GM21723 (cell line): ENCODE measurements around the gene ELP4.
"Not testable (repeated sequence)": the region's sequence is repeated elsewhere in the genome, so short reads cannot be mapped to it uniquely, and the experiment has no call there.

ENCODE experiments used
- ATAC-seq: cut with Tn5 transposase; IDR thresholded peaks from one replicate; pipeline ENCODE4 v1.9.1; 2021; ENCODE audit warnings: mild to moderate bottlenecking, moderate library complexity; ENCODE audit not compliant: unreplicated experiment

Gene ELP4

DNA sequence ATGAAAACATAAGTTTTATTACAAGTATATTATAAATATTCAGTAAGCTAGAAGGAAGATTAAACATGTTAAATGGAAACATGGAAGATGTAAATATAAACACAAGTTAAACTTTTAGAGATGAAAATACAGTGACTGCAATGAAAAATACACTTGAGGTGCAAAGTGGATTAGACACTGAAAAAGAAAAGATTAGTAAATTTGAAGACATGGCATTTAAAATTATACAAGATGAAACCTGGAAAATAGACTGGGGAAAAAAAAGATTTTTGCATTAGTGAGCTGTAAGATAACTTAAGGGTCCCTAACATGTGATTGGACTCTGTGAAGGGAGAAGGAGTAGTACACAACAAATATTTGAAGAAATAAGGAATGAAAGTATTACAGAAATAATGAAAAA, 33.3 kb downstream of the ELP4 start:
- ATAC-seq, result no peak

DNA sequence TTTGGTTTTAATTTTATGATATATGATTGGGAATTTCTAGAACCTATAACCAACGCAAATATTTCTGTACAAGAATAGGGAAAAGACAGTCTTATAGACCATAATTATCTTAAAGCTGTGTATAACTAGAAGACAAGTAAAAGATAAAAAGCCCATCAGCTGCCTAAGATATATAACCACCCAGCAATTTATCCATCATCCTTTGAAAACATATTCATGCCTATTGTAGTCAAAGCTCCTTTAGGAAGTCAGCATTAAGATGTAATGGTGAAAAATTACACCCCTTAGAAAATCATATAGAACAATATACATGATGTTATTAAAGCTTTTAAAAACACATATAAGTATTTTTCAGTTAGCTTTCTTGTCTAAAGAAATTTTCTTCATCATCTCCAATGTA, 46.4 kb downstream of the ELP4 start:
- no peak for ATAC-seq

DNA sequence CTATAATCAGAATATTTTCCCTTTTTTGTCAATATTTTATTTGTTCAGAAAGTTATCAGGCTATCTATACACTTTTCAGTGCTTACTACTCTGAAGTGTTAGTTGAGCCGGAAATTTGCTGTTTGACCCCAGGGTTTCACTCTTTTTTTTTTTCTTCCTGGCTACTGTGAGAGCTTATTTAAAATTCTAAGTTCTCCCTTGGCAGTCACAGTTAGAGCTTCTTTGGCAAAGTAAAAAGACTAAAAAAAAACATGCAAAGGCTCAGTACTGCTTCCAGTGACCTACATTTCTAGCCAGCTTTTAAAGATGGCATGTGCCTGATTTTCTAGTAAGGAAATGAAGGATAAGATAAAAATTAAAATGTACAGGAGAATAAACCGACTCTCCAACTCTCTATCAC, 48.4 kb downstream of the ELP4 start:
- ATAC-seq, result no peak

DNA sequence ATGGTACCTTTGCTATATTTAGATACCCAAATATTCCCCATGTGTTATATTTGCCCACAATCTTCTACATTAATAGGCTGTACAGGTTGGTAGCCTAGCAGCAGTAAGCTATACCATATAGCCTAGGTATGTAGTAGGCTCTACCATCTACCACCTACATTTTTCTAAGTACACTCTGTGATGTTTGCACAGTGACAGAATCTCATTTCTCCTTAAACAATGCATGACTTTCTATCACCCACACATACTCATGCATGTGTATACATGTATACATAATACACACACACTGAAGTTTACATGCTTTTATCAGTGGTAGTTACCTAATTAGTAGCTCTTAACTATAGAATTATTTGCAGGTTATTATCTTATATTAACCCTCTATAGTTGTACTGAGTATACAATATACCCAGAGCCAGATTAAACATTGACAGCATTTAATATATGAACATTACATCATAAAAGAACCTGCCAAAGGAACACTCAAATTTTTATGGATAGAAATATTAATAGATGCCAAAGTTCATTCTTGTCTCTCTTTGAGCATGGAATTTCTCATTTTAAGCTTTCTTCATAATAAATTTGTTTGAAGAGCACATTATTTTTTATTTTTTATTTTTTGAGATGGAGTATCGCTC, 51.4 kb downstream of the ELP4 start:
- ATAC-seq, result no peak

DNA sequence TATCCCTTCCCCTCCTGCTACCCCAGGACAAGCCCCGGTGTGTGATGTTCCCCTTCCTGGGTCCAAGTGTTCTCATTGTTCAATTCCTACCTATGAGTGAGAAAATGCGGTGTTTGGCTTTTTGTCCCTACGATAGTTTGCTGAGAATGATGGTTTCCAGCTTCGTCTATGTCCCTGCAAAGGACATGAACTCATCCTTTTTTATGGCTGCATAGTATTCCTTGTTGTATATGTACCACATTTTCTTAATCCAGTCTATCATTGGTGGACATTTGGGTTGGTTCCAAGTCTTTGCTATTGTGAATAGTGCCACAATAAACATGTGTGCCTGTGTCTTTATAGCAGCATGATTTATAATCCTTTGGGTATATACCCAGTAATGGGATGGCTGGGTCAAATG, 55.0 kb downstream of the ELP4 start:
- not testable (repeated sequence) for ATAC-seq

DNA sequence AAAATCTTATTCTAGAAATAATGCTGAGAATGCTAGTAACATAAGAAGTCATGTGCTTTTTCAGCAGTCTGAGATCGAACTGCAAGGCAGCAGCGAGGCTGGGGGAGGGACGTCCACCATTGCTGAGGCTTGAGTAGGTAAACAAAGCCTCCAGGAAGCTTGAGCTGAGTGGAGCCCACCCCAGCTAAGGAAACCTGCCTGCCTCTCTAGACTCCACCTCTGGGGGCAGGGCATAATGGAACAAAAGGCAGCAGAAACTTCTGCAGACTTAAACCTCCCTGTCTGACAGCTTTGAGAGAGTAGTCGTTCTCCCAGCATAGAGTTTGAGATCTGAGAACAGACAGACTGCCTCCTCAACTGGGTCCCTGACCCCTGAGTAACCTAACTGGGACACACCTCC, 64.6 kb downstream of the ELP4 start:
- not testable (repeated sequence) for ATAC-seq

DNA sequence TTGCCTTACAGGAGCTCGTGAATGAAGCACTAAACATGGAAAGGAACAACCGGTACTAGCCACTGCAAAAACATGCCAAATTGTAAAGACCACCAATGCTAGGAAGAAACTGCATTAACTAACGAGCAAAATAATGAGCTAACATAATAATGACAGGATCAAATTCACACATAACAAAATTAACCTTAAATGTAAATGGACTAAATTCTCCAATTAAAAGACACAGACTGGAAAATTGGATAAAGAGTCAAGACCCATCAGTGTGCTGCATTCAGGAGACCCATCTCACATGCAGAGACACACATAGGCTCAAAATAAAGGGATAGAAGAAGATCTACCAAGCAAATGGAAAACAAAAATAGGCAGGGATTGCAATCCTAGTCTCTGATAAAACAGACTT, 66.2 kb downstream of the ELP4 start:
- ATAC-seq, result not testable (repeated sequence)

DNA sequence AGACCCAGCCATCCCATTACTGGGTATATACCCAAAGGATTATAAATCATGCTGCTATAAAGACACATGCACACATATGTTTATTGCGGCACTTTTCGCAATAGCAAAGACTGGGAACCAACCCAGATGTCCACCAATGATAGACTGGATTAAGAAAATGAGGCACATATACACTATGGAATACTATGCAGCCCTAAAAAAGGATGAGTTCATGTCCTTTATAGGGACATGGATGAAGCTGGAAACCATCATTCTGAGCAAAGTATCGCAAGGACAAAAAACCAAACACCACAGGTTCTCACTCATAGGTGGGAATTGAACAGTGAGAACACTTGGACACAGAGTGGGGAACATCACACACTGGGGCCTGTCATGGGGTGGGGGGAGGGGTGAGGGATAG, 69.8 kb downstream of the ELP4 start:
- ATAC-seq, result not testable (repeated sequence)

DNA sequence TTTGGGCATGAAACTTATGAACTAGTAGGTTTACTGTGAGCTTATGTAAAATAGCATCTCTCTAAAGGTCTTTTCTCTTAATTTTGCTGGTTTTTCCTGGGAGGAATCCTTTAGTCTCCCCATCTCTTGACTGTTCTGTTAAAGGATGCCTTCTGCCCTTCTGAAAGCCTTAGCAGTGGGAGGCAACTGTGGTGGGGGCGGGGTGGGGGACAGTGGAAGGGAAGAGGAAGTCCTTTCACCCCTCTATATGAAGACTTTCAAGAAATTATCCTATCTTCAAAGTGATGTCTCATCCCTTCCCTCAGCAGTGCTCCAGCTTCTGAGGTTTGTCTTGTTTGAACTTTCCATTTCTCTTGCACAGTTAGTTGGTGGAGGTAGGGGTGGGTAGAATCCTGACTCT, 73.1 kb downstream of the ELP4 start:
- ATAC-seq, result no peak

DNA sequence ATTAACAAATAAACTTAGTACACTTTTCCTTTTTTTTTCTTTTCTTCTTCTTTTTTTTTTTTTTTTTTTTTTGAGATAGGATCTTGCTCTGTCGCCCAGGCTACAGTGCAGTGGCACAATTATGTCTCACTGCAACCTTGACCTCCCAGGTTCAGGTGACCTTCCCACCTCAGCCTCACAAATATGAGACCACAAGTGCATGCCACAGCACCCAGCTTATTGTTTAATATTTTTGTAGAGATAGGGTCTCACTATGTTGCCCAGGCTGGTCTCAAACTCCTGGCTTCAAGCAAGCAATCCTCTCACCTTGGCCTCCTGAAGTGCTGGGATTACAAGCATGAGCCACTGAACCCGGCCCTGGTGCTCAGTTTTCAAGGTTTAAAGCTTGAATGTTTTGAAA, 88.9 kb downstream of the ELP4 start:
- no peak for ATAC-seq

DNA sequence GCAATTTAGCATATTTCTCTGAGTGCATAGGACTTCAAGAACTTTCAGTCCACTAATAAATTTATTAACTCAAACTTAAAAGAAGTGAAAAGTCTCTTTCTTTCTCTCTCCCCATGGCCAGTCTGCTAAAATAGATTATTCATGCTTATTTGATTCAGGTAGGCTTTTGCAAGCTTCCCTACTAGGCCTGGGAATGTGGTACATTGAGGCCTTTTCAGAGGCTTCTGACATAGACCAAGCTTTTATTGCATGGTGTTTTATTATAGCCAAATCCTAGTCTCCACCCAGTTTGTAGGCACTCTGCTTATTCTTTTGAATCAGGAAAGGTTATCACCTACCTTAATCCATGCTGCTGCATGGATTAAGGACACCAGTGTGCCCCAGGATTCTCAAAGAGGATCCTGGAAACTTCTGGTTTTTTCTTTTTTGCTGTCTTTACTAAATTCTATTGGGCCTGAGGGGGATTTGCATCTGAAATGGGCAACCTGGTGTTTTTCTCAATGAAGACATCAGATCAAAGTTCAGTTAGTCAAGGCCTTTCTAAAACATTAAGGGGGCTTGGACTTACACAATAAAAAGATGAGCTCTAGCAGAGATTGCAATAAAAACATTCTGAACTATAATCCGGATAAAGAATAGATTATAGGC, 92.2 kb downstream of the ELP4 start:
- no peak for ATAC-seq

DNA sequence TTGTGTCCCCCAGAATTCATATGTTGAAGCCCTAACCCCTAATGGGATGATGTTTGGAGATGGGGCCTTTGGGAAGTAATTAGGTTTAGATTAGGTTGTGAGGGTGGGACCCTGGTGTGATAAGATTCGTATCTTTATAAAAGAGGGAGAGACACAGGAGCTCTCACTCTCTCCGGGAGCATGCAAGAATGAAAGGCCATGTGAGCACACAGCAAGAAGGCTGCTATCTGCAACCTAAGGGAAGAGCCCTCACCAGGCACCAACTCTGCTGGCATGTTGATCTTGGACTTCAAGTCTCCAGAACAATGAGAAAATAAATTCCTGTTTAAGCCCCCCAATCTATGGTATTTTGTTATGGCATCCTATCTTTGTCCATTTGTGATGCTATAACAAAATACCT, 97.3 kb downstream of the ELP4 start:
- ATAC-seq, result no peak

DNA sequence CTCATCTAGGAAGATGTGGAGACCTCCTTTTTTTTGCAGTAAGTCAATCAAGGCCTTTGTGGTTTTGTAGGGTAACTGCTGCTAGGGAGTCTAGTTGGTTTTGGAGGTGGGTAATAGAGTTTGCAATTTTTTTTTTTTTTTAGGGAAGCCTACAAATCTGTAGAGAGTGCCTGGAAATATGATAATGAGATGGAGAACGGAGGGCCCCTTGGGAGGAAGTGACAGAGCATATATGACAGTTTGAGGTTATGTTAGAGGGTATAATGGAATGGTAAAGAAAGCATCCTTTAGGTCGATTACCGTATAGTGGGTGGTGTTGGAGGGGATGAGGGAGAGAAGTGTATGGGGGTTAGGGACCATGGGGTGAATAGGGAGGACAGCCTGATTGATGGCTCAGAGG, 98.3 kb downstream of the ELP4 start:
- ATAC-seq, result no peak

DNA sequence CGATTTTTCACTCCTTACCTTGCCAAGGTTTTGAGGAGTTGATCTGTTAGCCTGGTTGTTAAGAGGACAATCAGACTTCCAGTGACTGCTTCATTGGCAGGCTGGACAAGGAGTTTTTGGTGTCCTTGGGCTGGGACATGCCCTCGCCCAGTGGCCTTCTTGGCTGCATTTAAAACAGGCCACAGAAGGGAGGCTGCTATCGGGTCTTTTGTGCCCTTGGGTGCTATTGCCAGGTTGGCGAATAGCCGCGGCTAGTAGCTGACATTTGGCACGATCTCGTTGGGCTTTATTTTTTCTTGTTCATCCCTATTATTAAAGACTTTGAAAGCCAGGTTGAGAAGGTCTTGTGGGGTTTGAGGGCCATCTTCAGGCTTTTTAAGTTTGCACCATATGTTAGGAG, 99.4 kb downstream of the ELP4 start:
- ATAC-seq, result no peak

DNA sequence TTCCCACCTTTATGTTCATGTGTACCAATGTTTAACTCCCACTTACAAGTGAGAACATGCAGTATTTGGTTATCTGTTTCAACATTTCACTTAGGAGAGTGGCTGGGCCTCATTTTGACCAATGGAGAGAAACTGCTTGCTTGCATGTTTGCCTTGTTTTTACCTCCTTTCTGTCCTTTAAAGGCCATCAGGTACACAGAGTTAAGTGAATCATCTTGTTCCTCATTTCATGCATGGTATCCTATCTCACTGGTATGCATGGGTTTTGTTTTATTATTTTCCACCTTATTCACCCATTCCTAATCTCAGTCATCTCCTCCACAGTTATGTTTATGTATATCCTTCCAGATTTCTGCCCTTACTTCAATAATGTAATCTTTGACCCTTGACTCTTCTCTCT, 101.0 kb downstream of the ELP4 start:
- no peak for ATAC-seq

DNA sequence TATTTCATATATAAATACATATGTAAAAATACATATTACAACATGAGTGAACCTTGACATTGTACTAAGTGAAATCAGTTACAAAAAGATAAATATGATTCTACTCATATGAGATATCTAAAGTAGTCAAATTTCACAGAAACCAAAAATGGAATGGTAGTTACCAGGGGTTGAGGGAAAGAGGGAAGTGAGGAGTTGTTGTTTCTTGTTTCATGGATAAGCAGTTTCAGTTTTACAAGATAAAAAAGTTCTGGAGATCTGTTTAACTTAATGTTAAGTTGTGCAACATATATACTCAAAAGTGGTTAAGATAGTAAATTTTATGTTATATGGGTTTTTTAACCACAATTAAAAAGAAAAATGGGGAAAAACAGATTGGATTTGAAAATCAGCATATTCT, 107.7 kb downstream of the ELP4 start:
- no peak for ATAC-seq

DNA sequence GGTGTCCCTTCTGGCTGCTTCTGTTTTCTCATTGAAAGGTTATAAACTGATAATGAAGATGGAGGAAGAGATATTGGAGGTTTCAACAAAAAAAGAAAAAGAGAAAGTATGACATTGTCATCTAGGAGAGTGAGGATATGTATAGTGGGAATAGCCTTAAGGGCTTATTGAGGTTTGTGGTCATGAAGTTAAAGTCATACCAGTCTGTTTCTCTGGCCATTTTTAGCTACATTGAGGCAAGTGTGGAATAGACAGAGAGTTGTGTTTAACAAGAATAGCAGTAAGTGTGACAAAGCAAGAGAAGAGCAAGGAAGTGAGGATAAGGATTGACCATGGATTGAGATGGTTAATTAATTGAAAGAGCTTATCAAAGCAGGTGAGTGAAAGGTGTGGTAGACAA, 110.4 kb downstream of the ELP4 start:
- peak; percentile 85 for ATAC-seq

DNA sequence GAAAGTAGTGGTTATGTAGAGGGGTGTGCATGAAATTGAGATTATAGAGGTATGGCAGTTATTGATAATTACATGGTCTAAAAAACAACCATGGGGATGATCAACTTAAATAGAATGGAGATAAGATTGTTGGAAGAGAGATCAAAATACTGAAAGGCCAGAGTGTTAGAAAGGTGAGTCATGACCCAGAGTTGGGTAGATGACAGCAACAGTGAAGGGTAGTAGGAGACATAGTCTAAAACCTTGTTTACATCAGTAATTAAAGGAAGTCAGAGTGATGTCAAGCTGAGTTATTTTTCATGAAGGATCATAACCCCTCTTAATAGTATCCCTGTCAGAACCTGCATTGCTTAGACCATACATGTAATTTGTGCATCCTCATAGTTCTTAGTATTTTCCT, 110.9 kb downstream of the ELP4 start:
- no peak for ATAC-seq

DNA sequence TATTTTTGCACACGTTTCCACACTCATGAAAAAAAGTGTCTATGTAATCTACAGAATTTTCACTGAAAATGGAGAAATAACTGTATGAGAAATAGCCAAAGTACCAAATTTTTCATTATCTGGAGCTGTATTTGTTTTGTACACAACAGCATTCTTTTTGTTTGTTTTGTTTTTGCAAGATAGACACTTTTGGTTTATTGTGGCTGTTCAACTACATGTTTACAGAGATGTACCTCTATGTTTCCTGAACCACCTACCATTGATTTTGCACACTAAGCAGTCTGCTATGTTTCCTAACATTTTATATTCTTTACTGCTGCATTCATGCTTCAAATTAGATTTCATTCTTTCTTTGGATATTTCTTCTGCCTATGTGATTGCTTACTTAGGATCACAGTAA, 116.3 kb downstream of the ELP4 start:
- no peak for ATAC-seq

DNA sequence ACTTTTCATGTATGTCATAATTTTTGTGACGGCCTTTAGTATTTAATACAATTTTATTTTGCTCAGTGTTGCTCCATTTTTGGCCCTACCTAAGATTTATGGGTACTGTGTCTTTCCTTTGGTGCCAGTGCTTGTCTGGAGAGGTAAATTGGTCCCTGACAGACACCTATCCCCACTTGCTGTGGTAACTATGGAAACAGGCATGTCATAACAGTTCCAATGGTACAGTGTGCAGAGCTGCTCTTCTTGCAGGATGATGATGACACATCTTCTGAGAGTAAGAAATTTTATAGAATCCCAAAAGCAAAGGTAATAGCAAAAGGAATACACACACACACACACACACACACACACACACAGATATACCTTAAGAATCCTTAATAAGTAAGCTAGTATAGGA, 118.5 kb downstream of the ELP4 start:
- ATAC-seq, result no peak

DNA sequence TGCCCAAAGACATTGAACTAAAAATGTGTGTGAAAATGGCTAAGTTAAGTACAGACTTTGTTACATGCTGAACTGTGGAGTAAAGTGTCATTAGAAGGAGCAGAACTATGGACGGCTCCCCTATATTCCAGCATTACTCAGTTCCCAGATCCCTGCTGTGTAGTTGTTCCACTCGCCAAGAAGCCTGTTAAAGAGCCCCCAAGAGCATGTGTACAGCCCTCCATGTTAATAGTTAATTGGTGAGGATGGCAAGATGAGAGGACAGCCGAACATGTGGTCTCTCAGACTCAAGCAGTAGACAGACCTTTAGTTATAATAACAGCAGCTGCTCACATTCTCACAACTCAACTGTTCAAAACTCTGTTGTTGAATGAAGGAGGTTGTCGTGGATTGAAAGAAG, 127.4 kb downstream of the ELP4 start:
- no peak for ATAC-seq

DNA sequence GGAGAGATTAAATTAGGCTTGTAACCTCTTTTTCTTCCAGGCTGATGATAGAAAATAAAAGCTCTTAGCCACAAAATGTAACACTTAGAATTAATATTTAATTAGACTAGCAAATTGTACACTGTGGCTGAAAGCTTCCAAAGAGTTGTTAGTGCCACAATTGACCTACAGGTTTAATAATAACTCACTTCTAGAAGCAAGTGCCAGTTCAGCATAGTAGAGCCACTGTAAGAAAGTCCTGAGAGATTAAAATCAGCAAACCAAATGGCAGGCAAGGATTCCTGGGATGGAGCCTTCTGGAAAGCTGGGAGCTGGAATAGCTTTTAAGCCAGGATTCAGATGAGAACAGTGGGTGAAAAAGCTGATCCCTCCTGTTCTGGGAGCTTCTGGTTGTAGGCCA, 131.0 kb downstream of the ELP4 start:
- ATAC-seq, result no peak

DNA sequence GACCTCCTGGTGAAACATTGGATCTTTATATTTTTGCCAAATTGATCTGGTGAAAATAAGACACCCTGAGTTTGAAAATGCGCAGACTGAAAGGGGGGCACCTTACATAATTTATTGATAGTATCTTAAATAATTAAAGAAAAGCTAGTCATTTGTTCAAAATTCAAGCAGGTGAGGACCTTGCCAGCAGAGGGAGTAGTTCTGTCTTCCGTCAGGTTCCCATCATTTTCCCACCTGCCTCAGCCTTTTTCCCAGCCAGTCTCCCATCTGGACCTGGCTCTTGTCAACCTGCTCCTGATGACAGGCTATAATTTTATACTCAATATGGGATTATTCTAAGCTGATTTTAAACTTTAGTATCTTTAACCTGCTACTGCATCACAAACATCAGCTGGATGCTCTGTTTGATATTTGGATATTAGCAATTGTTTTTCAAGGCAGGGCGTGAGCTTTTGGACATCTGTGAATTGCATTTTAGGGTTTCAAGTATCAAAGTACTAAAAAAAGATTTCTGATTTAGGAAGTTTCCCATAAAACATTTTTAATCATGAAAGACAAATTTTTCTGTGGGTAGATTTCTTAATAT, 132.0 kb downstream of the ELP4 start:
- no peak for ATAC-seq
